Right lung (tissue), 5 donors: ENCODE results near the gene MKLN1. TPM values are rescaled to one million over a fixed set of nuclear protein-coding genes. Genes with fewer than 3 reads are reported as not detected.

ENCODE experiments used
- DNase-seq, 2 donors: peaks; one replicate each; pipeline ENCODE4 v3.0.0-alpha.2; 2013
- polyA plus RNA-seq, 5 donors: library from polyadenylated mRNA; unstranded; fragments of 120-200 nt; gene quantifications; one replicate each; pipeline versions ENCODE4 v1.2.1 to v1.2.3, GENCODE V29; 2013; ENCODE audit warnings: inconsistent platforms in 1 of 5, low replicate concordance in 1 of 5; ENCODE audit not compliant: insufficient read length in 5 of 5, insufficient read depth in 1 of 5

Gene MKLN1
- polyA plus RNA-seq, 5 donors = 17.8 to 49.3 (median 43.6) TPM

- no peak for DNase-seq
These were observed 216.3 kb downstream of the MKLN1 start for GRCh38 chr7:131544021-131544420.

GRCh38 chr7:131544449-131545301 lies 217.0 kb downstream of the MKLN1 start:
- DNase-seq = no peak

GRCh38 chr7:131546126-131546525 lies 218.4 kb downstream of the MKLN1 start:
- no peak for DNase-seq

Other genes with a start within 250 kb of the MKLN1 start
- gene PODXL, start 228.8 kb downstream of the MKLN1 start, polyA plus RNA-seq = 10 to 100 TPM; 39.6 to 62.2 (median 52.0) TPM